Right ventricle myocardium superior (tissue), 1 donor: ENCODE data around the gene EPHB1. TPM values are rescaled to one million over a fixed set of nuclear protein-coding genes. Genes with fewer than 3 reads are reported as not detected.
A peak's percentile ranks its signal among the peaks of the same experiment; 100 is the strongest.
"Not testable (repeated sequence)": the region's sequence is repeated elsewhere in the genome, so short reads cannot be mapped to it uniquely, and the experiment has no call there.

Experiments used
- ATAC-seq: fragments of 200-7000 bp; cut with Tn5 transposase; one replicate; pipeline ENCODE4 v1.9.1; 2020; ENCODE audit warnings: mild to moderate bottlenecking; ENCODE audit not compliant: poor library complexity
- DNase-seq: peaks from one replicate; pipeline ENCODE4 v3.0.0-alpha.2; 2020
- intact Hi-C: fragments of 100-400 bp; cut with DNase I; formaldehyde crosslinking; loops from one replicate; pipeline ENCODE4 v1.11.2; 2022
- total RNA-seq: library from RNA; stranded (reverse); fragmentation: NEBNext Ultra II Directional; extraction: Animal tissue kit (Norgen Biotek cat#: 25700); gene quantifications from one replicate; pipeline ENCODE4 v1.2.1, GENCODE V29; 2021
- donor health status: DM: no; HTN: yes; CAD: no; lungs with severe emphysema.

Gene EPHB1
- total RNA-seq, 1 donor from 2014 or later = 1.1 TPM

- no peak for ATAC-seq
- no peak for DNase-seq
- intact Hi-C loops = no loop called here
Observed at GRCh38 chr3:134772011-134772410, 23.0 kb upstream of the EPHB1 start.

GRCh38 chr3:134772591-134772990, 22.5 kb upstream of the EPHB1 start:
- intact Hi-C loops = no loop called here
- no peak for ATAC-seq

GRCh38 chr3:134775831-134776230, 19.2 kb upstream of the EPHB1 start:
- intact Hi-C loops = no loop called here
- ATAC-seq (no peak), DNase-seq (no peak)

More at GRCh38 chr3:134772591-134772990, 22.5 kb upstream of the EPHB1 start:
- no peak for DNase-seq

- DNase-seq = no peak
- ATAC-seq = no peak
- intact Hi-C loops = no loop called here
Observed at GRCh38 chr3:134776518-134776917, 18.5 kb upstream of the EPHB1 start.

GRCh38 chr3:134777341-134777740, 17.7 kb upstream of the EPHB1 start:
- ATAC-seq (no peak), DNase-seq (no peak)
- intact Hi-C loops = no loop called here

- intact Hi-C loops, ATAC-seq, DNase-seq: not testable (repeated sequence)
Observed at GRCh38 chr3:134788283-134788682, 6.8 kb upstream of the EPHB1 start.

GRCh38 chr3:134790065-134790464, 5.0 kb upstream of the EPHB1 start:
- DNase-seq = no peak
- intact Hi-C loops = loop anchor here (5.0 to 10.0 kb wide), 2 partner anchors 455 to 1102 kb away; no protein-coding TSS in a partner anchor

GRCh38 chr3:134791992-134792391, 3.1 kb upstream of the EPHB1 start:
- intact Hi-C loops = loop anchor here (5.0 to 10.0 kb wide), 2 partner anchors 453 to 1100 kb away; no protein-coding TSS in a partner anchor
- ATAC-seq = no peak
- DNase-seq = no peak

More at GRCh38 chr3:134790065-134790464, 5.0 kb upstream of the EPHB1 start:
- no peak for ATAC-seq

- ATAC-seq (no peak), DNase-seq (no peak)
- intact Hi-C loops = loop anchor here (5.0 to 10.0 kb wide), 2 partner anchors 452 to 1100 kb away; no protein-coding TSS in a partner anchor
Observed at GRCh38 chr3:134792700-134793099, 2.4 kb upstream of the EPHB1 start.

- ATAC-seq (no peak), DNase-seq (no peak)
- intact Hi-C loops = loop anchor here (5.0 to 10.0 kb wide), 2 partner anchors 451 to 1099 kb away; no protein-coding TSS in a partner anchor
Observed at GRCh38 chr3:134793562-134793961, 1.5 kb upstream of the EPHB1 start.

- ATAC-seq (no peak), DNase-seq (no peak)
- intact Hi-C loops = loop anchor here (5.0 to 10.0 kb wide), 2 partner anchors 450 to 1098 kb away; no protein-coding TSS in a partner anchor
Observed at GRCh38 chr3:134794323-134794722, 737 bp upstream of the EPHB1 start.

- intact Hi-C loops = loop anchor here (5.0 to 10.0 kb wide), 2 partner anchors 449 to 711 kb away; no protein-coding TSS in a partner anchor
- peak; percentile 43 for ATAC-seq
- DNase-seq = no peak
Observed at GRCh38 chr3:134795746-134796280, 753 bp downstream of the EPHB1 start.

- no peak for DNase-seq
- intact Hi-C loops = loop anchor here (5.0 to 10.0 kb wide), 2 partner anchors 448 to 711 kb away; no protein-coding TSS in a partner anchor
- ATAC-seq = no peak
Observed at GRCh38 chr3:134796281-134797056, 1.4 kb downstream of the EPHB1 start.

GRCh38 chr3:134797057-134797740, 2.1 kb downstream of the EPHB1 start:
- ATAC-seq (no peak), DNase-seq (no peak)
- intact Hi-C loops = loop anchor here (5.0 to 10.0 kb wide), 2 partner anchors 448 to 710 kb away; no protein-coding TSS in a partner anchor

- intact Hi-C loops = loop anchor here (5.0 to 10.0 kb wide), 2 partner anchors 447 to 709 kb away; no protein-coding TSS in a partner anchor
- DNase-seq (no peak), ATAC-seq (no peak)
Observed at GRCh38 chr3:134797741-134798451, 2.8 kb downstream of the EPHB1 start.

- DNase-seq (no peak), ATAC-seq (no peak)
- intact Hi-C loops = loop anchor here (5.0 to 10.0 kb wide), 2 partner anchors 446 to 709 kb away; no protein-coding TSS in a partner anchor
Observed at GRCh38 chr3:134798681-134799311, 3.7 kb downstream of the EPHB1 start.

- no peak for DNase-seq
- no peak for ATAC-seq
- intact Hi-C loops = loop anchor here (5.0 to 10.0 kb wide), 2 partner anchors 445 to 708 kb away; no protein-coding TSS in a partner anchor
Observed at GRCh38 chr3:134799393-134799792, 4.3 kb downstream of the EPHB1 start.
